Breast epithelium (tissue), 4 donors: ENCODE data around the gene ASAP2. TPM values are rescaled to one million over a fixed set of nuclear protein-coding genes. Genes with fewer than 3 reads are reported as not detected.

Experiments
- DNase-seq, 2 donors: peaks; one replicate each; pipeline ENCODE4 v3.0.0-alpha.2; 2019; ENCODE audit warnings: low spot score in 2 of 2
- H3K27ac ChIP-seq, 2 donors: fragments of 200-600 bp; sonication (generic) in 1 of 2; one replicate each; pipeline ENCODE4 v1.5.1; 2016 to 2019; ENCODE audit warnings: mild to moderate bottlenecking in 1 of 2
- H3K27me3 ChIP-seq, 2 donors: fragments of 200-600 bp; sonication (generic) in 1 of 2; one replicate each; pipeline versions ENCODE4 v1.5.1 to v1.6.0; 2017 to 2019; ENCODE audit warnings: control low read depth in 1 of 2, mild to moderate bottlenecking in 1 of 2
- H3K36me3 ChIP-seq: fragments of 200-600 bp; one replicate; pipeline ENCODE4 v1.5.1; 2019
- H3K4me1 ChIP-seq, 2 donors: fragments of 200-600 bp; sonication (generic); one replicate each; pipeline ENCODE4 v1.5.1; 2016 to 2019; ENCODE audit warnings: control low read depth in 1 of 2
- H3K4me3 ChIP-seq, 3 donors: fragments of 200-600 bp; sonication (generic); 1 replicate in 2 of 3; 2 replicates in 1 of 3; pipeline ENCODE4 v1.5.1; 2016 to 2019; ENCODE audit warnings: mild to moderate bottlenecking in 3 of 3, moderate library complexity in 2 of 3
- H3K9me3 ChIP-seq, 2 donors: fragments of 200-600 bp; sonication (generic) in 1 of 2; one replicate each; pipeline ENCODE4 v1.5.1; 2016 to 2019; ENCODE audit warnings: control low read depth in 1 of 2
- POLR2A ChIP-seq: fragments of 450-650 bp; IDR thresholded peaks from one replicate; pipeline ENCODE4 v1.6.1; 2016; ENCODE audit warnings: antibody characterized with exemption, mild to moderate bottlenecking, moderate library complexity
- POLR2AphosphoS5 ChIP-seq, 3 donors: sonication (generic); formaldehyde crosslinking; IDR thresholded peaks; one replicate each; pipeline ENCODE4 v1.6.1; 2017; ENCODE audit warnings: antibody characterized with exemption in 3 of 3
- intact Hi-C: fragments of 100-400 bp; cut with DNase I; formaldehyde crosslinking; loops from one replicate; pipeline ENCODE4 v1.15.1; 2023; ENCODE audit warnings: low total_unique reads
- total RNA-seq, 3 donors: library from RNA; depleted of rRNA; stranded (reverse); fragments of >200 nt; gene quantifications; one replicate each; pipeline ENCODE4 v1.1.0, GENCODE V29; 2016
- TF ChIP-seq, protein P1 (sequence below), 3 donors: fragments of 450-650 bp; IDR thresholded peaks; one replicate each; pipeline ENCODE4 v1.5.1; 2016 to 2017; ENCODE audit warnings: antibody characterized with exemption in 3 of 3, mild to moderate bottlenecking in 3 of 3, moderate library complexity in 3 of 3

The ASAP2 gene
- total RNA-seq, 3 donors from 2014 or later = 14.5 to 24.2 (median 21.0) TPM

DNA sequence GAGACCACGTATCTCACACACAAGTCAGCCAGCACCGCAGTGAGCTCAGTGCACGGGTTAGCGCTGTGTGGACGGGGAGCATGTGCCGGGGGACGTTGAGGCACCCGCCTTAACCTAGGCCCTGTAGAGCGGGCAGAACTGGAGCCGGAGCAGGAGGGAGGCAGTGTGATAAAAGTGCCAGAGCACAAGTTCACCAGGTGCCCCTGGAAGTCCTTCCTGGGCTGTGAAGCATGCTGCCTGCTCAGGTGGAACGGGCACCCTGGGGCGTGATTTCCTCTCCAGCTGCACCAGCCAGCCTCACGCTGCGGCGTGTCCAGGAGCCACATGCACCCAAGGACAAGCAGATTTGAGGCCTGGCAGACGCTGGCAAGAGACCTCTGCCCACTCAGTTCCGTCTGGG is 166.4 kb downstream of the ASAP2 start:
- TF ChIP-seq, protein P1, sequence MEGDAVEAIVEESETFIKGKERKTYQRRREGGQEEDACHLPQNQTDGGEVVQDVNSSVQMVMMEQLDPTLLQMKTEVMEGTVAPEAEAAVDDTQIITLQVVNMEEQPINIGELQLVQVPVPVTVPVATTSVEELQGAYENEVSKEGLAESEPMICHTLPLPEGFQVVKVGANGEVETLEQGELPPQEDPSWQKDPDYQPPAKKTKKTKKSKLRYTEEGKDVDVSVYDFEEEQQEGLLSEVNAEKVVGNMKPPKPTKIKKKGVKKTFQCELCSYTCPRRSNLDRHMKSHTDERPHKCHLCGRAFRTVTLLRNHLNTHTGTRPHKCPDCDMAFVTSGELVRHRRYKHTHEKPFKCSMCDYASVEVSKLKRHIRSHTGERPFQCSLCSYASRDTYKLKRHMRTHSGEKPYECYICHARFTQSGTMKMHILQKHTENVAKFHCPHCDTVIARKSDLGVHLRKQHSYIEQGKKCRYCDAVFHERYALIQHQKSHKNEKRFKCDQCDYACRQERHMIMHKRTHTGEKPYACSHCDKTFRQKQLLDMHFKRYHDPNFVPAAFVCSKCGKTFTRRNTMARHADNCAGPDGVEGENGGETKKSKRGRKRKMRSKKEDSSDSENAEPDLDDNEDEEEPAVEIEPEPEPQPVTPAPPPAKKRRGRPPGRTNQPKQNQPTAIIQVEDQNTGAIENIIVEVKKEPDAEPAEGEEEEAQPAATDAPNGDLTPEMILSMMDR (IDR thresholded peaks at IDR 0.05) = no peak
- TF ChIP-seq POLR2AphosphoS5 (IDR thresholded peaks at IDR 0.05) = no peak
- TF ChIP-seq POLR2A = no peak
- H3K9me3 ChIP-seq = no peaks in the 10 kb centered on the region
- no peak overlapping the region for H3K4me3 ChIP-seq
- H3K4me1 ChIP-seq = no peaks in the 10 kb centered on the region
- H3K36me3 ChIP-seq = no peaks in the 10 kb centered on the region
- intact Hi-C loops = no loop called here
- DNase-seq = no peak
- no peak overlapping the region for H3K27ac ChIP-seq
- no peaks in the 10 kb centered on the region for H3K27me3 ChIP-seq

DNA sequence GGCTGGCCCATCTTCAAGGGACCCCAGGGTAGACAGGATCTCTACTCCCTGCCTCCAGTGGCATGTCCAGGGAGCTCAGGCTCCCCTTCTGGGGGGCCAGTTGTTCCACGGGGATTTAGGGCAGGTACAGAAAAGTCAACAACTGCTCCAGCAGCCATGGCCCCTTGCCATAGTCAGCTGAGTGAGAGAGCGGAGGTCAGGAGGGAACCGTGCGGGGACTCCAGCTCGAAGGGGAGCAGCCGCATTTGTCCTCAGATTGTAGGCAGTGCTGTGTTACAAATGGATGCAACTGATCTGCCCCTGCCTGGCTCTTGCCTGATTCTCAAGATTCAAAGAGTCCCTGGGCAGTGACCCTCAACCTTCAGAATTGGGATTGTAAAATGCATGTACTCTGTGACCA is 166.9 kb downstream of the ASAP2 start:
- Histone ChIP-seq H3K9me3 (no peaks in the 10 kb centered on the region), H3K27me3 (no peaks in the 10 kb centered on the region), H3K4me3 (no peak overlapping the region), H3K27ac (no peak overlapping the region), H3K36me3 (no peaks in the 10 kb centered on the region), H3K4me1 (no peaks in the 10 kb centered on the region)
- no peak for DNase-seq
- TF ChIP-seq POLR2A = no peak
- no peak for TF ChIP-seq POLR2AphosphoS5 (IDR thresholded peaks at IDR 0.05)
- TF ChIP-seq, protein P1 (IDR thresholded peaks at IDR 0.05) = no peak
- intact Hi-C loops = no loop called here

DNA sequence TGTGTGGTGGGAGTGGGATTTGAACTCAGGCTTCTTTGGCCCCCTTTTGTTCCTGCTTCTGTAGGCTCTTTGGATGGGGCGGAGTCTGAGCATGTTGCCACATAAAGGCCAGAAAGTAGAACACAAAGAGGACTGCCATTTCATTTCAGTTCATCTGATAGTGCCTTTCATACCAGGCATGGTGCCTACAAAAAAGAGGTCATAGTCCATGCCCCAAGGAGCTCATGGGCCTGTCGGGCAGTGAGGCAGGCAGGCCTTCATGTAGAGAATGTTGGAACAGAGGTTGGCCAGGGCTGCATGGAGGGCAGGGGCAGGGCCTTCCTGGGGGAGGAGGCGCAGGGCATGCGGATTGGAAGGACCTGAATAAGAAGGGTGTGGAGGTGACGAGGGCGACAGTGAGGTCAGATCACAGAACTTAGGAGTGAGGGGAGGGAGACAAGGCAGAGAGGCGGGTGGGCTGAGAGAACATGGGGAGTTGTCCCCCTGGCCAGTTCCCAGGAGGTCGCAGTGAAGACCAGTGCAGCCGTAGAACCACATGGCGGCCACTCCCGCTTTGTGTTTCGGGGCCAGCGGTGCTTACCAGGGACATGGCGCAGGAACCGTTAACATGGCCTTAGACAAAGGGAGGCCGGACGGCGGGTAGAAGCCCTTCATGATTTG is 167.6 kb downstream of the ASAP2 start:
- no peak for DNase-seq
- intact Hi-C loops = no loop called here
- Histone ChIP-seq H3K4me3 (no peak overlapping the region), H3K4me1 (no peaks in the 10 kb centered on the region), H3K27me3 (no peaks in the 10 kb centered on the region), H3K27ac (no peak overlapping the region), H3K36me3 (no peaks in the 10 kb centered on the region), H3K9me3 (no peaks in the 10 kb centered on the region)
- TF ChIP-seq, protein P1 (IDR thresholded peaks at IDR 0.05) = no peak
- TF ChIP-seq POLR2A = no peak

DNA sequence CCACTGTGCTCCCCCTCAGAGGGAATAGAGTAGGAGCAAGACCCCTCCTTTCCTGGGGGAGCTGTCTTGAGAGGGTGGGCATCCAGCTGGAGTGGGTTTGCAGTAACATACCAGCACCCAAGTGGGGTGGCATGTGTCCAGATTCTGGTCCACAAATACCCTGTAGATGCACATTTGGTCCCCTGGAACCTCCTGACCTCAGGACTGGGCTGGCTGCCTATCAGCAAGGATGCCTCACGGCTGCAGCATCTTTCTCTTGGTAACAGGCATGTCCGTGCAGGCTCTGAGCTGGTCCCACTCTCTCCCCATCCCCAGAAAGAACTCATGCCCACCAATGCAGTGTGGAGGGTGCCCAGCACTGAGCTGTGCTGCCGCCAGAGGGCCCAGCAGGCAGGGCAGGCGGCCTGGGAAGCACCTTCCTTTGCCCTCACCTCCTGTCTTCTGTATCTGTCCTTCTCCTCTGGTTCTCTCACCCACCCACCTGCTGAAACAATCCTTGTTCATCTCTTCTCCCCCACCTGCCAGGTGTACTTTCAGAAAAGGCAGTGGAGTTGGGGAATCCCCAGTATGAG is 169.3 kb downstream of the ASAP2 start:
- no peak for DNase-seq
- no peak overlapping the region for H3K4me3 ChIP-seq
- intact Hi-C loops = no loop called here
- H3K9me3 ChIP-seq = no peaks in the 10 kb centered on the region
- TF ChIP-seq, protein P1 (IDR thresholded peaks at IDR 0.05) = no peak
- TF ChIP-seq POLR2AphosphoS5 (IDR thresholded peaks at IDR 0.05) (no peak), POLR2A (no peak)
- peak overlapping the region in 1 of 2 donors; percentile 25 for H3K27ac ChIP-seq
- no peaks in the 10 kb centered on the region for H3K27me3 ChIP-seq
- H3K36me3 ChIP-seq = no peaks in the 10 kb centered on the region
- H3K4me1 ChIP-seq = no peaks in the 10 kb centered on the region

DNA sequence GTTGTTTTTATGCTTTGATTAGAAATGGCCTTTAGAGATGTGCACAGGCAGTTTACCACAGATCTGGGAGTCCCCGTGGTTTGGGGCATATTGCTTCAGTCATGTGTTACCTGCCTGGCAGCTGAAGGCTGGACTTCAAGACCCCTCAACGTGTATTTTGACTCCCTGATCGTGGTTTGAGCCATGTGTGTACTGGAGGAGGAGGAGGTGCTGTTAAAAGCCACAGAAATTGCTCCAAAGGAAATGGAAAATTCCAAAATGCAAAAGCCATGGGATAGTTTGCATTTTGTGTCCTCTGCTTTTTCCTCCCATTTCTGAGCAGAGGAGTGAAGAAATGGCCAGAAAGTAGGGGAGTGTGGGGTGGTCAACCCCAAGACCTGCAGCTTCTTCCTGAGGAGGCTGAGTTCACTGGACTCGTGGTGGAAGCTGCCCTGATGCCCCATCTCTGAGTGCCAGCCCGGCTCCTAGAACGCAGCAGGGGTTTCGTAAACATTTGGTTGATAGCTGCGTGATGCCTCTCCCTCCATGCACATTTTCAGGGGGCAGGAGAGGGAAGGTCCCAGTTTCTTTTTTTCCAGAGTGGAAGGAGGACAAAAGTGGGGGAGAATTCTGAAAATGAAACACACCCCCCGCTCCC is 171.0 kb downstream of the ASAP2 start:
- Histone ChIP-seq H3K4me3 (no peak overlapping the region), H3K27me3 (no peaks in the 10 kb centered on the region), H3K27ac (peak overlapping the region in 1 of 2 donors; percentile 85), H3K9me3 (no peaks in the 10 kb centered on the region), H3K36me3 (no peaks in the 10 kb centered on the region), H3K4me1 (no peaks in the 10 kb centered on the region)
- DNase-seq = no peak
- no peak for TF ChIP-seq POLR2AphosphoS5 (IDR thresholded peaks at IDR 0.05)
- TF ChIP-seq POLR2A = no peak
- TF ChIP-seq, protein P1 (IDR thresholded peaks at IDR 0.05) = no peak
- intact Hi-C loops = loop anchor here (2.0 kb wide), 1 partner anchor 77 kb away; no protein-coding TSS in a partner anchor
